Neuron (in vitro differentiated cells): ENCODE data around the gene SPC25.
"Not testable (repeated sequence)": the region's sequence is repeated elsewhere in the genome, so short reads cannot be mapped to it uniquely, and the experiment has no call there.

Experiments used
- H2AFZ ChIP-seq: one replicate; pipeline ENCODE4 v1.6.1; 2013; ENCODE audit warnings: low read depth, mild to moderate bottlenecking, inconsistent platforms, low read length, moderate library complexity
- H3K27me3 ChIP-seq: one replicate; pipeline ENCODE4 v1.6.1; 2013; ENCODE audit warnings: low read length; ENCODE audit not compliant: insufficient read depth
- H3K36me3 ChIP-seq: one replicate; pipeline ENCODE4 v1.6.1; 2013; ENCODE audit warnings: low read length; ENCODE audit not compliant: insufficient read depth
- H3K4me1 ChIP-seq: one replicate; pipeline ENCODE4 v1.6.1; 2013; ENCODE audit warnings: low read length; ENCODE audit not compliant: insufficient read depth
- H3K4me3 ChIP-seq: 2 replicates; pipeline ENCODE4 v1.5.1; 2013; ENCODE audit warnings: mild to moderate bottlenecking, low read length, moderate library complexity
- H3K9me3 ChIP-seq: one replicate; pipeline ENCODE4 v1.6.1; 2013; ENCODE audit warnings: low read length

The SPC25 gene

DNA sequence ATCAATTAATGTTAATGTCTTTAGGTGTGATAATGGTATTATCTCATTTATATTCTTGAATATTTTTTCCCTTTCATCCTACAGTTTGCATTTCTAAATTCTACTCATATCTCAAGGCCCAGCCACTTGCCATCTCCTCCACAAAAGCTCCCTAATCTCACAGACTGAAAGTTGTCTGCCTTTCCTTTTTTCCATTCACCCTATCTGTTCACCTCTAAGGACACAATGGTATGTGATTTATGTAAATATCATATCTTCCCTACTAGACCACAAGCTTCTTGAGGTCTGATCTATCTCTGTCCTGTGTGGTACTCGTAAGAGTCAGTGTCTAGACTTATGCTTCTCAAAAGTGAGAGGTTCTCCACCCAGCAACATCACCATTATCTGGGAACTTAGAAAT lies 3.9 kb upstream of the SPC25 start:
- no peak overlapping the region for H3K4me3 ChIP-seq
- H3K4me1 ChIP-seq = peaks cover 10% of the 10 kb centered on the region
- H3K9me3 ChIP-seq = no peaks in the 10 kb centered on the region
- no peak overlapping the region for H2AFZ ChIP-seq
- H3K36me3 ChIP-seq = no peaks in the 10 kb centered on the region
- peaks cover 18% of the 10 kb centered on the region for H3K27me3 ChIP-seq

DNA sequence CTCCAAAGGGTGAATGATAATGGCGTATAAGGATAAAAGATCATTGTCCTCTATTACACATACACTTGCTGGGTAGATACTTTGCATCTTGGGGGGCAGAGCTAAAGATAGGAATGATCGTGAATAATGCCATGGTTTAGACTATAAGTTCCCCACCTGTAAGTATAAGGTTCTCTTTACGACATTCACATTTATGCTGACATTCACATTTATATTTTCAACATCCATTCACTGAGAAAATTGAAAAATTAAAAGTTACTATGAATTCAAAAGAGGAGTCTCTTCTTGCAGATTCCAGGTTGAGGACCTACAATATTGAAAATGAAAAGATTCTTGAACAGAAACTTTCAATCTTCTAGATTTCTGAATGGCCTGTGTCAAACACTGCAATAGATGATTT lies 2.1 kb upstream of the SPC25 start:
- Histone ChIP-seq H3K4me3 (no peak overlapping the region), H2AFZ (no peak overlapping the region), H3K36me3 (peaks cover 8% of the 10 kb centered on the region), H3K27me3 (peaks cover 18% of the 10 kb centered on the region), H3K4me1 (peaks cover 11% of the 10 kb centered on the region), H3K9me3 (no peaks in the 10 kb centered on the region)

DNA sequence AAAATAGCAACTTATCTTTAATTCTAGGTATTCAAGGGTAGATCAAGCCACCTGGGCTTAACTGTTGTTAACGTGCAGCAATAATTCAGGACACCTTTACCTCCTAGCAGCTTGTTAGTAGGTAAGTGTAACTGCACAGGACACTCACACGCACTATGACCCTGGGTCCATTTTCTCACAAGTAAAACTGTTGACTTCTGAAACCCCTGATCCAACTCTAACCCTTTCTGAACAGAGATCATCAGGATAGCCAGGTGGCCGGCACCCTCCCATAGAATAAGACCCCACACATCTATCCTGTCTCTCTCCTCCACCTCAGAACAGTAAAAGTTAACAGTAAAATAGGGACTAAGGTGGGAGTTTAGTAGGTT lies 610 bp downstream of the SPC25 start:
- peaks cover 21% of the 10 kb centered on the region for H3K36me3 ChIP-seq
- no peaks in the 10 kb centered on the region for H3K9me3 ChIP-seq
- H3K4me3 ChIP-seq = peak overlapping the region; percentile 85

DNA sequence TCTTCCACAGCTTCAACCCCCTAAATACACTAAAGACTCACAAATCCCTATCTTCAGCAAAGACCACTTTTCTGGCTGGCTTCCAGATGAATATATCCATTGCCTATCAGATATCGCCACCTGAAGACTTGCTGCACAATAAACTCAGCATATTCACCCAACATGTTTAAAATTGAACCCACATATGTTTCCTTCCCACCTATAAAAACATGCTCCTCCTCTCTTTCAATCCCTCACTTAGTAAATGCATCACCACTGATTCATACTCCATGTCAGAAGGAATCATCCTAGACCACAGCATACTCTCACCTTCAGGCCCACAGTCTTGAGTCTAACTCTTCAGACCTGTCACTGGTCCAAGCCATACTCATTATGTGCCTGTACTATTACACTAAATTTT lies 5.3 kb downstream of the SPC25 start:
- H3K27me3 ChIP-seq = no peaks in the 10 kb centered on the region
- peaks cover 32% of the 10 kb centered on the region for H3K36me3 ChIP-seq
- no peaks in the 10 kb centered on the region for H3K9me3 ChIP-seq
- H2AFZ ChIP-seq = no peak overlapping the region
- H3K4me3 ChIP-seq = no peak overlapping the region
- H3K4me1 ChIP-seq = peaks cover 14% of the 10 kb centered on the region

More for the DNA sequence above, 610 bp downstream of the SPC25 start:
- Histone ChIP-seq H3K4me1 (peaks cover 11% of the 10 kb centered on the region), H3K27me3 (peaks cover 14% of the 10 kb centered on the region), H2AFZ (peak overlapping the region; percentile 99)

DNA sequence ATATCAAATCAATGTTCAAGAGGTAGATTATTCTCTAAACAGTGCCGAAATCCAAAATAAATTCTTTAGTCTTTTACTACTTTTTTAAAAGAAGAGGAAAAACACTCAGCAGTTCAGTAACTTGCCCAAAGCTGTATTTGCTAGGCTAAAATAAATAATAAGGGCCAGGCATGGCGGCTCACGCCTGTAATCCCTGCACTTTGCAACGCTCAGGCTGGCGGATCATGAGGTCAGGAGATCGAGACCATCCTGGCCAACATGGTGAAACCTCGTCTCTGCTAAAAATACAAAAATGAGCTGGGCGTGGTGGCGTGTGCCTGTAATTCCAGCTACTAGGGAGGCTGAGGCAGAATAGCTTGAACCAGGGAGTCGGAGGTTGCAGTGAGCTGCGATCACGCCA lies 8.1 kb downstream of the SPC25 start:
- not testable (repeated sequence) for H3K4me1 ChIP-seq

DNA sequence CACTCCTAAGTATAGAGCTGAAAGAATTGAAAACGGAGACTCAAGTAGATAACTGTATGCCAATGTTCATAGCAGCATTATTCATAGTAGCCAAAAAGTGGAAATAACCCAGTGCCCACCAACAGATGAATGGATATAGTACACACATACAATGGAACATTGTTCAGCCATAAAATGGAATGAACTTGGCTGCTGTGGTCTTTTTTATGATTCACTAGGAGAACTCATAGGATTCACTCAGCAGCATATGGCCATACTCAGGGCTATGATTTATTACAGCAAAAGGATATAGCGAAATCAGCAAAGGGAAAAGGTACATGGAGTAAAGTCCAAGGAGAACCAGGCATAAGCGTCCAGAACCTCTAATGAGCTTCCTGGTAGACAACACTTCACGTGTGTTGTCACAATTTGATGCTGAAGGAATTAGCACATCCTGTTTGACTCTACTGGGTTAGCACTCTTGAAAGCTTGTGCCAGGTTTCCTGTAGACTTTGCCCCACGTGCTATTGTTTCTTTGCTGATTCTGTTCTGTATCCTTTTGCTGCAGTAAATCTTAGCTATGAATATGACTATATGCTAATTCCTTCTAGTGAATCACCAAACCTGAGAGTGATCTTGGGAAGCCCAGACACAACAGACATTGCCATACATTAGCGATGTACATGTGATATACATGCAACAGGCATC lies 15.7 kb downstream of the SPC25 start:
- Histone ChIP-seq H3K36me3 (peaks cover 35% of the 10 kb centered on the region), H3K27me3 (no peaks in the 10 kb centered on the region), H3K4me1 (no peaks in the 10 kb centered on the region), H2AFZ (no peak overlapping the region), H3K4me3 (no peak overlapping the region), H3K9me3 (no peaks in the 10 kb centered on the region)

More for the DNA sequence above, 8.1 kb downstream of the SPC25 start:
- H2AFZ ChIP-seq, H3K27me3 ChIP-seq, H3K4me3 ChIP-seq, H3K9me3 ChIP-seq: not testable (repeated sequence)
- H3K36me3 ChIP-seq = peaks cover 23% of the 10 kb centered on the region

DNA sequence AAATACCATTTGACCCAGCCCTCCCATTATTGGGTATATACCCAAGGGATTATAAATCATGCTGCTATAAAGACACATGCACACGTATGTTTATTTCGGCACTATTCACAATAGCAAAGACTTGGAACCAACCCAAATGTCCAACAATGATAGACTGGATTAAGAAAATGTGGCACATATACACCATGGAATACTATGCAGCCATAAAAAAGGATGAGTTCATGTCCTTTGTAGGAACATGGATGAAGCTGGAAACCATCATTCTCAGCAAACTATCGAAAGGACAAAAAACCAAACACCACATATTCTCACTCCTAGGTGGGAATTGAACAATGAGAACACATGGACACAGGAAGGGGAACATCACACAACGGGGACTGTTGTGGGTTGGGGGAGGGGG lies 19.4 kb downstream of the SPC25 start:
- not testable (repeated sequence) for H3K9me3 ChIP-seq, H2AFZ ChIP-seq, H3K4me3 ChIP-seq, H3K27me3 ChIP-seq, H3K4me1 ChIP-seq
- H3K36me3 ChIP-seq = peaks cover 35% of the 10 kb centered on the region

DNA sequence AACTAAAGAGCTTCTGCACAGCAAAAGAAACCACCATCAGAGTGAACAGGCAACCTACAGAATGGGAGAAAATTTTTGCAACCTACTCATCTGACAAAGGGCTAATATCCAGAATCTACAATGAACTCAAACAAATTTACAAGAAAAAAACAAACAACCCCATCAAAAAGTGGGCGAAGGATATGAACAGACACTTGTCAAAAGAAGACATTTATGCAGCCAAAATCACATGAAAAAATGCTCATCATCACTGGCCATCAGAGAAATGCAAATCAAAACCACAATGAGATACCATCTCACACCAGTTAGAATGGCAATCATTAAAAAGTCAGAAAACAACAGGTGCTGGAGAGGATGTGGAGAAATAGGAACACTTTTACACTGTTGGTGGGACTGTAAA lies 19.9 kb downstream of the SPC25 start:
- H3K4me3 ChIP-seq, H3K9me3 ChIP-seq, H3K4me1 ChIP-seq, H2AFZ ChIP-seq, H3K27me3 ChIP-seq: not testable (repeated sequence)
- H3K36me3 ChIP-seq = peaks cover 35% of the 10 kb centered on the region

DNA sequence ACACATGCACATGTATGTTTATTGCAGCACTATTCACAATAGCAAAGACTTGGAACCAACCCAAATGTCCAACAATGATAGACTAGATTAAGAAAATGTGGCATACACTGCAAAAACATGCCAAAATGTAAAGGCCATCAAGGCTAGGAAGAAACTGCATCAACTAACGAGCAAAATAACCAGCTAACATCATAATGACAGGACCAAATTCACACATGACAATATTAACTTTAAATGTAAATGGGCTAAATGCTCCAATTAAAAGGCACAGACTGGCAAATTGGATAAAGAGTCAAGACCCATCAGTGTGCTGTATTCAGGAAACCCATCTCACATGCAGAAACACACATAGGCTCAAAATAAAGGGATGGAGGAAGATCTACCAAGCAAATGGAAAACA lies 23.1 kb downstream of the SPC25 start:
- not testable (repeated sequence) for H3K9me3 ChIP-seq, H3K4me3 ChIP-seq, H3K4me1 ChIP-seq, H2AFZ ChIP-seq, H3K27me3 ChIP-seq
- peaks cover 27% of the 10 kb centered on the region for H3K36me3 ChIP-seq

DNA sequence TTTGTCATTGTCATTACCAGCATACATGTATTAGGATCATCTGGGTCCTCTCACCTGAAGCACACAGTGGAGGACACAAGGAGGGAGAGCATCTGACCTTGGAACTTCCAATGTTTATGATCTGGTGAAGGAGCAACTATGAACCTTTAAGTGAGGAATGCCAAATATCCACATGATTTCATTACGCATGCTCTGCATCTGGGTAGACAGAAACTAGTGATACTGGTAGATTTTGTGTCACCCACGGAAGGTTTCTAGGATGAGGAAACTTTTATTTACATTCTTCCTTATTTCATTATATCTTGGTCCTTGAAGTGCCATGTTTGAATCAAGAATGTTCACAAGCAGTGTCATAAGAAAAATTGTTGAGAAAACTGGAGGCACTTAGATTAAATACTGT lies 32.1 kb downstream of the SPC25 start:
- no peaks in the 10 kb centered on the region for H3K4me1 ChIP-seq
- no peak overlapping the region for H2AFZ ChIP-seq
- H3K9me3 ChIP-seq = no peaks in the 10 kb centered on the region
- H3K27me3 ChIP-seq = no peaks in the 10 kb centered on the region
- peaks cover 11% of the 10 kb centered on the region for H3K36me3 ChIP-seq
- H3K4me3 ChIP-seq = no peak overlapping the region

DNA sequence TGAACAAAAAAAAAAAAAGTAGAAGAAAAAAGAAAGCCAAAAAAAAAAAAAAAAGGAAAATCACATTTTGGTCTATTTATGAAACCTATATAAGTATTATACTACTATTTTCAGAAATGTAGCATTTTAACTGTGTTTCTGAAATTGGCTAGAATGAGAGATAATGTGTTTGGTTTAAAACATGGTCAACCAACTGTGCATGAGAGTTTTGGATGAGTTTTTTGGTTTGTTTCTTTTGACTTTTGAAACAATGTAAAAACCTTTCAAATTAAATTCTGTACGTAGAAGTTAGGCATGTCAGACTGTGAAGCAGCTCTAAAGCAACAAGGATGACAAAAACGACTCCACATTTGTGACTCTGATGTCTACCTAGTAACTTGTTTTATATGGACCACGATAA lies 34.6 kb downstream of the SPC25 start:
- no peak overlapping the region for H2AFZ ChIP-seq
- no peaks in the 10 kb centered on the region for H3K4me1 ChIP-seq
- H3K27me3 ChIP-seq = no peaks in the 10 kb centered on the region
- no peaks in the 10 kb centered on the region for H3K36me3 ChIP-seq
- no peak overlapping the region for H3K4me3 ChIP-seq
- H3K9me3 ChIP-seq = no peaks in the 10 kb centered on the region

DNA sequence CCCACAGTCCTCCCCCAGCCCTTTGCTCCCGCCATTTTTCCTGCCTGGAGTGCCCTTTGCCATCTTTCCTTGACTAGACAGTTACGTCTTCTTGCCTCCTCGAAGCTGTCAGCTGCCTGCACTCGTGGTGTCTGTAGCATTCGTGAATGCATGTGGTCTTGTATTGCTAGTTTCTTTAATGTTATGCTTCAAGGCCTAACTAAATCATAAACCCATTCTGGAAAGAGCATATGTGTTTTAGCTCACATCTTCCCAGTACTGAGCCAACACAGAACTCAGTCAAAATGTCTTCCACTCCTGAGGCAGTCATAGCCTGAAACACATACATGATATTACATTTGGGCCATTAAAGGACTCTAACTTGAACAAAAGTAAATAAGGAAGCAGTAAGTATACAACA lies 35.6 kb downstream of the SPC25 start:
- H2AFZ ChIP-seq = no peak overlapping the region
- no peaks in the 10 kb centered on the region for H3K36me3 ChIP-seq
- H3K27me3 ChIP-seq = no peaks in the 10 kb centered on the region

DNA sequence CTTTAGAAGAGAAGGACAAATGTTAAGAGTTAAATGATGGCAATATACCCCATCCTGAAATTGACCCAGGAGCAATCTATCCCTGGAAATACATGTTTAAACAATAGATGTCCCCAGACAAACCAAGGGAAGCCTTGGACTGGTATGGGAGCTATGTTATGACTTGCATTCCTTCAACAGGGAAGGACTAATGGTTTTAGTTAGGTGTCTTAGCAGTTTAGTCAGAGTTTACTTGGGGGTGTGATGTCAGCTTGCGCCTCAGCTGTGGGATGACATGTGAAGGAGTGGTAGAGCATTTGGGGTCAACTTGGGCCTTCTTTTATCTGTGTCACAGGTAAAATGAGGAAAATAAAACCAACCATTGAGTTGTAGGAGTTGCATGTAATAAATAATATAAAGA lies 36.8 kb downstream of the SPC25 start:
- Histone ChIP-seq H3K4me1 (no peaks in the 10 kb centered on the region), H3K4me3 (no peak overlapping the region), H3K36me3 (no peaks in the 10 kb centered on the region), H3K27me3 (no peaks in the 10 kb centered on the region), H2AFZ (no peak overlapping the region), H3K9me3 (no peaks in the 10 kb centered on the region)

More for the DNA sequence above, 35.6 kb downstream of the SPC25 start:
- Histone ChIP-seq H3K9me3 (no peaks in the 10 kb centered on the region), H3K4me1 (no peaks in the 10 kb centered on the region), H3K4me3 (no peak overlapping the region)

DNA sequence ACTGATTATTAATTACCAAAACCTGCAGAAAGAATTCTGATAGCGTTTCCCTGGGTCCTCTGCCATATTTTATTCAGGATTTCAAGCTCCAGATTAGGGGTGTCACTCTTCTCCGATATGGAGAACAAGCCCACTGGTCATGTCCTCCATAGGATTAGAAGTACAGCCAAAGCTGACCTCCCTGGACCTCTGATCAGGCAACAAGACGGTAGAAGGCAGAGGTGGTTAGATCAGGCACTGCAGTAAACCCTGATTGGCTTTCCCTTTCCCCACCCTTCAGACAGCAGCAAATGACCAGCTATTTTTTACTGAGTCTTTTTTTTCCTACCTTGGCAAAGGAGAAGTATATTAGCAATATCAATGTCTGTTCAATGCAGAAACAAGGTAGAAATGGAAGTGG lies 37.7 kb downstream of the SPC25 start:
- H2AFZ ChIP-seq = no peak overlapping the region
- no peaks in the 10 kb centered on the region for H3K27me3 ChIP-seq
- no peaks in the 10 kb centered on the region for H3K4me1 ChIP-seq
- H3K9me3 ChIP-seq = no peaks in the 10 kb centered on the region
- H3K4me3 ChIP-seq = no peak overlapping the region
- no peaks in the 10 kb centered on the region for H3K36me3 ChIP-seq
